ENCODE data around the gene MEGF10.
"Not testable (repeated sequence)": the region's sequence is repeated elsewhere in the genome, so short reads cannot be mapped to it uniquely, and the experiment has no call there.

MEGF10 gene

DNA sequence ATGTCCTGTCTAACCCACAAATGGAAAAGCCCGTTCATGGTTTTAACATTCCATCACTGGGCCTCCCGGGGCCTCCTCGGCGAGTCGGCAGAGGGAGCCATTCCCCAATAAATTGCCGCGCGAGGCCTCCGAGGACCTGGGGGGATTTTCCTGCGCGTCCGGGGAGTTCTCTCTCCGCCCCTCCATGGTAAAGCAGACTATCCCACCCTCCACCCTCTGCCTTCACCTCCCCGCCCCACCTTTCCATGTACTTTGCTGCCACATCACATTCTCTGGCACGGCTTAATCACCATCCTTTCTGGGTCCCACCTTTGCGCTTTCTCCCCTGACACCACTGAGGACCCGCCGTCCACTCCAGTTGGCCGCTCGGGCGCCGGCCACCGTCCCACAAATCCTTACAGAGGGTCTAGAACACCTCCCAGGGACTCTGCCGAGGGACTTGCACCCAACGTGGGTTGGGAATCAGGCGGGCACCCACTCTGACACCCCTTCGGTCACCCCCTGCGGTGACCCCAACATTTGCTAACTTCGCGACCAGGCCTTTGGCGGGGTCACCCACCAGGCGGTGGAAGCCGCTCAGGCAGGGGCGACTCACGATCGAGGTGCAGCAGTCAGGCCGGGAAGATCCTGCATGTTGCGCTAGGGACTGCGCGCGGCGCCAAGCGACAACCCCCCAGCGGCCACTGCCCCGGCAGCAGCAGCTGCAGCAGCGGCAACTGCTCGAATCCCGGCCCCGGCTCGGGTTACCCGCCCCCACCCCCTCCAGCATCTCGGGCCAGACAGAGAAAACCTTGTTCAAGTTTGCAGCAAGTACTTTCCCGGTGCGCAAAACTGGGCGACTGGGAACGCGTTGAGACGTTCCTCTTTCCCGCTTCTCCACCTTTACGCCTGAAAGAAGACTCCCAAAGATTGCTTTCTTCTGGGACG, at the start of gene MEGF10:
TSS of gene MEGF10 (plus strand) at position 778 of the 927 bp plus-strand sequence. CDS start 40,513 bp downstream, outside the sequence.
- no peak for DNase-seq (ENCODE audit: low read depth in 2 of 2)

DNA sequence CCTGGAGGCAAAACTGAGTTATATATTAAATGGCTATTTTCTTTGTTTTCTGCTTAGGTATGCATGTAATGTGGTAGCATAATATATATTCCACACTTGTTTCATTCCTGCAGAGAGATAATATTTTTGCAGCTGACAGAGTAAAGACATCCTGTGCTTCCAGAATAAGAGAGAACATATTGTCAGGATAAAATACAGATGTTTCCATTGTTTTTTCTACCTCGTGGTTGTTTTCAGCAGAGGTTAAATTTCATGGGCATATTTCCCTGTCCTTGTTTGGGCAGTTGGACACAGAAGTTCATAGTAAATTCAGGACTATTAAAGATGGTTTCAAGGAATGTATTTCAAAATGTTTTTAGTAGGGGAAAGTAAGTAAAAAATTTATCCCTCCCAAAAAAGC, 47.6 kb upstream of the MEGF10 start:
- DNase-seq (ENCODE audit: low read depth in 2 of 2), result no peak

GRCh38 chr5:127254729-127255284, 35.8 kb upstream of the MEGF10 start:
- DNase-seq (ENCODE audit: low read depth in 2 of 2), result no peak

- no peak for DNase-seq (ENCODE audit: low read depth in 2 of 2)
These were observed 33.6 kb upstream of the MEGF10 start for GRCh38 chr5:127256886-127257597.

GRCh38 chr5:127260686-127261085, 29.9 kb upstream of the MEGF10 start:
- no peak for DNase-seq (ENCODE audit: low read depth in 2 of 2)

DNA sequence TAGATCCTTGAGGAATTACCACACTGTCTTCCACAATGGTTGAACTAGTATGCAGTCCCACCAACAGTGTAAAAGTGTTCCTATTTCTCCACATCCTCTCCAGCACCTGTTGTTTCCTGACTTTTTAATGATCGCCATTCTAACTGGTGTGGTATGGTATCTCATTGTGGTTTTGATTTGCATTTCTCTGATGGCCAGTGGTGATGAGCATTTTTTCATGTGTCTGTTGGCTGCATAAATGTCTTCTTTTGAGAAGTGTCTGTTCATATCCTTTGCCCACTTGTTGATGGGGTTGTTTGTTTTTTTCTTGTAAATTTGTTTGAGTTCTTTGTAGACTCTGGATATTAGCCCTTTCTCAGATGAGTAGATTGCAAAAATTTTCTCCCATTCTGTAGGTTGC, 25.1 kb upstream of the MEGF10 start:
- not testable (repeated sequence) for DNase-seq (ENCODE audit: low read depth in 2 of 2)

GRCh38 chr5:127268342-127268741, 22.3 kb upstream of the MEGF10 start:
- DNase-seq (ENCODE audit: low read depth in 2 of 2), result not testable (repeated sequence)

DNA sequence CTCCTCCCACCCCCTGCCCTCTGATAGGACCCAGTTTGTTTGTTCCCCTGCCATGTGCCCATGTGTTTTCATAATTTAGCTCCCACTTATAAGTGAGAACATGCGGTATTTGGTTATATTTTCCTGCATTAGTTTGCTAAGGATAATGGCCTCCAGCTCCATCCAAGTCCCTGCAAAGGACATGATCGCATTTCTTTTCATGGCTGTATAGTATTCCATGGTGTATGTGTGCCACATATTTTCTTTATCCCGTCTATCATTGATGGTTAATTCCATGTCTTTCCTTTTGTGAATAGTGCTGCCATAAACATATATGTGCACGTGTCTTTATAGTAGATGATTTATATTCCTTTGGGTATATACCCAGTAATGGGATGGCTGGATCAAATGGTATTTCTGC, 19.9 kb upstream of the MEGF10 start:
- not testable (repeated sequence) for DNase-seq (ENCODE audit: low read depth in 2 of 2)

DNA sequence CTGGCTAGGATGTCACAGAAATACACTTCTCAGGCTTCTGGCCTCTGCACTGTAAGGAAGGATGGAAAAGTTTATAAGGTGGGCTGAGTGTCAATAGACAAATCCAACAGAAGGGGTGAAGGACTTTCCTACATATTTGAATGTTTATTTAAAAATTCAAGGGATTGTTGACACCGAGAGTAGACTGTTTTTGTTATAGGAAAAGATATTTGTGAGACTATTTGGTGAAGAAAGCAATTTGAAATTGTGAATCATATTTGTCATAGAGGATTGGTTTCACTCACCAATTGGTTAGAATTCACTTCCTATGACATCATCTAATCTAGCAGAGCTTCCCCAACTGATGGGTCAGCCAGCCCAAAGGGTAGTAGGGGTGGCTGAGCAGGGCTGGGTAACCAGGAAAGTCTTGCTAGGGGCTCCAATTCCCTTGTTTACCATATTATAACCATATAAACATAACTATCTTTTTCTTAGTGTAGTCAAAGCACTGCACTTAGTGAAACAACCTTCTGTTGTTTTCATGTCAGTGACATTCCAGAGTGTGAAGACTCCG, 14.9 kb upstream of the MEGF10 start:
- no peak for DNase-seq (ENCODE audit: low read depth in 2 of 2)

DNA sequence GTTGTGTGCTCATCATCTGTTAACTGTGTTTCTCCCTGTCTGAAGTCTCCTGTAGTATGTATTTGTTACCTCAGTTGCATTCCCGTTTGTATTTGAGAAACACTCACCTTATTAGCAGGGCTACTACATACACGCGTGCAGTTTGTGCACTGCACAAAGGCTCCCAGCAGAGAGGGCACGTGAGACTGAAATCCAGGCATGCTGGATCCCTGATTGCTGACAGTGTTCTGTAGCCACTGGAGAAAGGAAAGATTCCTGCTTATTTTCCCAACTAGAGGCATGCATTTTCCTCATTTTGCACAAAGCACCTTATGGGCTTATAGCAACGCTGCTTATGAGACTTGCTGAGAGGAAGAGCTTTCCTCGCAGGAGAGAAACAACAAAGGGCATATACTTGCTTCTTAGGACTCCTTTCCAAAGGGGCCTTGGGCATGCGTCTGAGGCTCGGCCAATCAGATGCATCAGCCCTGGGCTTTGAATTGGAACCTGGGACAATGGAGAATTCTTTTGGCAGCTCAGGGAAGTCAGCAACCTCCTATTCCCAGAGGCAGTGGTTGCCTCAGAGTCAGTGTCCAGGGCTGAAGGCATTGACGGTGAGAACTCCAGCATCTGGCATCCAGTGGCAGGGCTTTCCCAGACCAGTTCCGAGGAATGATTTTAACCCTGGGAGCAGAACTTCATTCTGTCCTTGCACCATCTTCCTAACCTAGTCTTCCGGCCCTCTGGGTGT, 9.9 kb upstream of the MEGF10 start:
- DNase-seq (ENCODE audit: low read depth in 2 of 2), result no peak

DNA sequence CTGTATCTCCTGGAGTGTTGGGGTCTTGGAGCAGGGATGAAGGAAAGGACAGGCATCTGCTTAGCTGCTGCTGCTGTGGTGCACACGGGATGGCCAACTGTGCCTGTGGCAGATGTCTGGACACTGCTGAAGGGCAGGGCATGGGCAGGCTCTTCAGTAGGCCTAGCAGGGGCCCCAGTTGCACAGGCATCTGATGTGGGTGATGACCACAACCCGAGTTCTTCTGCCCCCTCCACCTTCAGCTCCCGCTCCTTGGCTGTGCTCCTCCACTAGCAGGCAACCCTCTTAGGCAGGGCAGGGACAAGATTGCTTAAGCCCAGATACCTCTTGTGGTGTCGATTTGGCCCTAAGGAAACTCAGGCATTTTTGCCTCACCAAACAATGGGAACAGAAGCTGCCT, 9.0 kb upstream of the MEGF10 start:
- no peak for DNase-seq (ENCODE audit: low read depth in 2 of 2)

GRCh38 chr5:127288676-127289075, 1.9 kb upstream of the MEGF10 start:
- DNase-seq (ENCODE audit: low read depth in 2 of 2), result no peak

- no peak for DNase-seq (ENCODE audit: low read depth in 2 of 2)
These were observed 524 bp downstream of the MEGF10 start for GRCh38 chr5:127290946-127291693.

- DNase-seq (ENCODE audit: low read depth in 2 of 2), result no peak
These were observed 1.6 kb downstream of the MEGF10 start for GRCh38 chr5:127292030-127292735.

GRCh38 chr5:127293373-127293772, 2.8 kb downstream of the MEGF10 start:
- DNase-seq (ENCODE audit: low read depth in 2 of 2), result no peak

DNA sequence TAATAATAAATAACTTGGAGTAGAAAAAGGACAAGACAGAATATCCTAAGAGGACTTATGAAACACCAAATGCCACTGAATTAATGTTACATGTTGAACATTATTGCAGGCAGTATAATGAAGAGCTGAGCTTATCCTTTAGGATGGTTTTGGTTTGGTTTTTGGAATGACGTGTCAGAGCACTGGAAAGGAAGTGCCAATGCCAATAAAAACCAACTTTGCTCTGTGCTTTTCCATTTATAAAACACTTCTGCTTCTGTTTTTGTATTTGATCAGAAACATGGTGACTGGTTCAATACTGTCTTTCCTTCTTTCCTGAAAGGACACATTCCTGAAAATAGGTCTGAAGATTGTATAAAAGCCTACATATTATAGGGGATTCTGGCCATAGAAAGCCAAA, 4.2 kb downstream of the MEGF10 start:
- DNase-seq (ENCODE audit: low read depth in 2 of 2), result no peak

GRCh38 chr5:127295454-127295853, 4.9 kb downstream of the MEGF10 start:
- no peak for DNase-seq (ENCODE audit: low read depth in 2 of 2)

DNA sequence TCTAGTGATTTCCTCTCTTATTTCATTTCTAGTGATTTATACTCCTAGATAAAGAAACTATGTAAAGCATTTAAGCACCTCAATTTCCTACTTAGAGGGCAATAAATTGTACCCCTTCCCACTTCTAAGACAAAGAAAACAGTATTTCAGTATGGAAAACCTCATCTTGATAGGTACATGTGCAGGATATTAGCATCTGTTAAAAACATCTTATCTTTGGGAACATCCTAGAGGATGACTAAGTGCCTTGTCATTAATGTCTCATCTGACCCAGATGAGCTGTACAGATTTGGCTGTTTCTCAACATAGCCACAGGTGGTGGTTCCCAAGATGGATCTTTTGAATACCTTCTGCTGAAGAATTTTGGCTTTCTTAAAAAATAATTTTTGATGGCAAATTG, 5.7 kb downstream of the MEGF10 start:
- DNase-seq (ENCODE audit: low read depth in 2 of 2), result no peak

- DNase-seq (ENCODE audit: low read depth in 2 of 2), result not testable (repeated sequence)
These were observed 6.3 kb downstream of the MEGF10 start for GRCh38 chr5:127296894-127297293.

DNA sequence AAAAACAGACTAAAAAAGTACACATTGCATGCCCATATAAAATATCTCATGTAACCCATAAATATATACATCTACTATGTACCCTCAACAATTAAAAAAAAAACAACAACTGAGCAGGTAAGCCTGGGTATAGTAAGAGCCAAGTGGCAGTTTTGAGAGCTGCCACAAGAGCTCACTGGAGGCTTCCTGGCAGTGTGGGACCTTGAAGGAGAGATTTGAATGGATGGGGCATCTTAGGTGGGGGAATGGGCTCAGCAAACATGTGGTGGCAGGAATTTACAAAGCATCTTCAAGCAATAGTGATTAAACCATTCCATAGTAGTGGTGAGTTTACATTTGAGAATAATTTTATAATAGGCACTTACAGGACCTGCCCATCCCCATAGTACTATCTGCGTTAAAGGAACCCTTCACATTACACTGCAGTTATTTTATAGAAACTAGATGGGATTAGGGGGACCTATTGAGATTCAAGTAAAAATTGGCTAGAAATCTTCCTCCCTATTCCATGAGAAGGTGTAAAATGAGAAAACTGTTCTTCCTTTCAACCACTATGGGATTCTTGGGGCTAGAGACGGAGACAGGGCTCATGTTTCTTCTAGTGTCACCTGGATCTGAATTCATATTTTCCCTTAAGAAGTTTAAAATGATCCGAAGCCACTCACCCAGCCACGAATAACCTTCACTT, 6.9 kb downstream of the MEGF10 start:
- DNase-seq (ENCODE audit: low read depth in 2 of 2), result no peak

Measured in activated CD8-positive, alpha-beta memory T cell treated with anti-CD3 and anti-CD28 coated beads for 4 hours (primary cell).